GM18951 (cell line): ENCODE results near the gene ZCCHC7.
"Not testable (repeated sequence)": the region's sequence is repeated elsewhere in the genome, so short reads cannot be mapped to it uniquely, and the experiment has no call there.

ENCODE experiments used
- POLR2A ChIP-seq: IDR thresholded peaks from 4 replicates; pipeline ENCODE4 v1.6.1; 2011; ENCODE audit warnings: mild to moderate bottlenecking; ENCODE audit not compliant: insufficient read length, insufficient read depth; ENCODE audit errors: extremely low read depth
- in situ Hi-C: fragments of 300-500 bp; cut with MboI; formaldehyde crosslinking; loops from one replicate; pipeline ENCODE4 v1.12.0; 2022; ENCODE audit warnings: low sequenced_read_pairs, mixed read lengths, inconsistent platforms; ENCODE audit not compliant: unreplicated experiment

Gene ZCCHC7

GRCh38 chr9:37172557-37172956 is 52.2 kb downstream of the ZCCHC7 start:
- in situ Hi-C loops = no loop called here
- no peak for TF ChIP-seq POLR2A

GRCh38 chr9:37174247-37174646 is 53.9 kb downstream of the ZCCHC7 start:
- in situ Hi-C loops = no loop called here
- TF ChIP-seq POLR2A = no peak

GRCh38 chr9:37178742-37179141 is 58.4 kb downstream of the ZCCHC7 start:
- TF ChIP-seq POLR2A = no peak
- in situ Hi-C loops = no loop called here

GRCh38 chr9:37179576-37179975 is 59.2 kb downstream of the ZCCHC7 start:
- in situ Hi-C loops = no loop called here
- no peak for TF ChIP-seq POLR2A

- in situ Hi-C loops = no loop called here
- TF ChIP-seq POLR2A = no peak
These were observed 59.8 kb downstream of the ZCCHC7 start for GRCh38 chr9:37180138-37180537.

- in situ Hi-C loops = no loop called here
These were observed 62.3 kb downstream of the ZCCHC7 start for GRCh38 chr9:37182718-37183117.

GRCh38 chr9:37184905-37185867 is 64.8 kb downstream of the ZCCHC7 start:
- in situ Hi-C loops = no loop called here
- no peak for TF ChIP-seq POLR2A

More at GRCh38 chr9:37182718-37183117, 62.3 kb downstream of the ZCCHC7 start:
- no peak for TF ChIP-seq POLR2A

- TF ChIP-seq POLR2A = peak; percentile 46
- in situ Hi-C loops = no loop called here
These were observed 66.9 kb downstream of the ZCCHC7 start for GRCh38 chr9:37187292-37187691.

- no peak for TF ChIP-seq POLR2A
- in situ Hi-C loops = no loop called here
These were observed 67.5 kb downstream of the ZCCHC7 start for GRCh38 chr9:37187713-37188439.

- in situ Hi-C loops = not testable (repeated sequence)
These were observed 70.4 kb downstream of the ZCCHC7 start for GRCh38 chr9:37190739-37191138.

- TF ChIP-seq POLR2A = no peak
- in situ Hi-C loops = no loop called here
These were observed 71.2 kb downstream of the ZCCHC7 start for GRCh38 chr9:37191403-37192089.

GRCh38 chr9:37192803-37193202 is 72.4 kb downstream of the ZCCHC7 start:
- in situ Hi-C loops = no loop called here
- TF ChIP-seq POLR2A = no peak

GRCh38 chr9:37197158-37198038 is 77.0 kb downstream of the ZCCHC7 start:
- TF ChIP-seq POLR2A = no peak
- in situ Hi-C loops = no loop called here
